ENCODE measurements around the gene RELT. TPM values are rescaled to one million over a fixed set of nuclear protein-coding genes. Genes with fewer than 3 reads are reported as not detected.

RELT gene, protein sequence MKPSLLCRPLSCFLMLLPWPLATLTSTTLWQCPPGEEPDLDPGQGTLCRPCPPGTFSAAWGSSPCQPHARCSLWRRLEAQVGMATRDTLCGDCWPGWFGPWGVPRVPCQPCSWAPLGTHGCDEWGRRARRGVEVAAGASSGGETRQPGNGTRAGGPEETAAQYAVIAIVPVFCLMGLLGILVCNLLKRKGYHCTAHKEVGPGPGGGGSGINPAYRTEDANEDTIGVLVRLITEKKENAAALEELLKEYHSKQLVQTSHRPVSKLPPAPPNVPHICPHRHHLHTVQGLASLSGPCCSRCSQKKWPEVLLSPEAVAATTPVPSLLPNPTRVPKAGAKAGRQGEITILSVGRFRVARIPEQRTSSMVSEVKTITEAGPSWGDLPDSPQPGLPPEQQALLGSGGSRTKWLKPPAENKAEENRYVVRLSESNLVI
- 10 to 100 TPM; 31.2 to 39.6 TPM for total RNA-seq

DNA sequence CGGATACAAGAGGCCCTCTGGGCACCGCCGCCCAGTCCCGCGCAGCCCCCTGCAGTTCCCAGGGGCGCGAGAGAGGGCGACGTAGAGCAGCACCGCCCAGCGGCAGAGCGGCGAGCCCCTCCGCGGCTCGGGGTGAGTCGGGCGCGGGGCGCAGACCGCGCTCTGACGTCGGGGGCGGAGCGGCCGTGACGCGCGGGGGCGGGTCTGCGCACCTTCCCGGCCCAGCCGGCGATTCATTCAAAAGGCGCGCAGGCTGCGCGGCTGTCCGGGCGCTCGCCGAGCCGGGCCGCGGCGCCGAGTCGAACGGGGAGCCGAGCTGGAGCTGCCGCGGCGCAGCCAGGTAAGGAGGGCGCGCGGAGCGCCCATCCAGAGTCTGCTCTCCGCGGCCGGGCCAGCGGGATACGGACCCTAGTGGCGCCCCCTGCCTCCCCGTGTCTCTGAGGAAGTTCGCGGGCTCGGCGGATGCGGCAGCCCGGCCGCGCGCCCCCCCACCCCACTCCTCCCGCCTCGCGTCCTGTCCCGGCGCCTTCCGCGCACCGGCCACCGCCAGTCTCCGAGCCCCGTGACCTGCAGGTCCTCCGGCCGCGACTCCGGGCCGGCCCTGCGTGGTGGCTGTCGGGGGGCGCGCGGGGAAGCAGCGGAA is at the start of gene RELT:
Gene RELT, plus strand, starts transcription at position 240 of the 643 bp plus-strand sequence. CDS start 12,738 bp downstream, outside the sequence.
- ATAC-seq (peak; percentile 81), DNase-seq (peak; percentile 94)
- CTCF ChIA-PET = interaction anchor here (0.7 to 4.0 kb wide), 9 partner anchors 9 to 164 kb away, joined by 3 to 20 read pairs (median 4); no protein-coding TSS in a partner anchor
- Mint-ChIP-seq H3K27me3 (no peaks in the 10 kb centered on the region), H3K4me1 (peaks cover 49% of the 10 kb centered on the region), H3K27ac (peak within 1 kb of the TSS; percentile 99), H3K9me3 (ENCODE audit: low read depth) (no peaks in the 10 kb centered on the region), H3K36me3 (peaks cover 8% of the 10 kb centered on the region), H3K4me3 (peak within 1 kb of the TSS; percentile 97)

- Mint-ChIP-seq H3K27me3 (no peaks in the 10 kb centered on the region), H3K4me3 (no peak overlapping the region), H3K4me1 (peaks cover 17% of the 10 kb centered on the region), H3K36me3 (no peaks in the 10 kb centered on the region), H3K9me3 (ENCODE audit: low read depth) (no peaks in the 10 kb centered on the region), H3K27ac (no peak overlapping the region)
- peak; percentile 54 for ATAC-seq
- no peak for DNase-seq
- CTCF ChIA-PET = interaction anchor here (1.0 to 7.3 kb wide), 8 partner anchors 9 to 91 kb away, joined by 3 to 36 read pairs (median 4); partner anchors contain the start of gene ARHGEF17
Measured at GRCh38 chr11:73326929-73327811, 49.0 kb upstream of the RELT start.

- CTCF ChIA-PET = interaction anchor here (1.5 to 7.3 kb wide), 4 partner anchors 9 to 47 kb away, joined by 3 to 36 read pairs (median 20); partner anchors contain the start of gene ARHGEF17
Measured at GRCh38 chr11:73327812-73328364, 48.3 kb upstream of the RELT start.

GRCh38 chr11:73330569-73331093 is 45.6 kb upstream of the RELT start:
- Mint-ChIP-seq H3K27ac (no peak overlapping the region), H3K4me3 (no peak overlapping the region), H3K36me3 (no peaks in the 10 kb centered on the region), H3K9me3 (ENCODE audit: low read depth) (no peaks in the 10 kb centered on the region), H3K4me1 (peaks cover 9% of the 10 kb centered on the region), H3K27me3 (no peaks in the 10 kb centered on the region)
- CTCF ChIA-PET = interaction anchor here (1.6 to 5.1 kb wide), 2 partner anchors 11 to 24 kb away, joined by 3 to 36 read pairs; partner anchors contain the start of gene ARHGEF17
- DNase-seq (no peak), ATAC-seq (no peak)

More at GRCh38 chr11:73327812-73328364, 48.3 kb upstream of the RELT start:
- no peaks in the 10 kb centered on the region for H3K27me3 Mint-ChIP-seq
- H3K4me3 Mint-ChIP-seq = no peak overlapping the region
- ATAC-seq (no peak), DNase-seq (no peak)
- no peaks in the 10 kb centered on the region for H3K36me3 Mint-ChIP-seq
- no peaks in the 10 kb centered on the region for H3K9me3 Mint-ChIP-seq (ENCODE audit: low read depth)
- no peak overlapping the region for H3K27ac Mint-ChIP-seq
- H3K4me1 Mint-ChIP-seq = peaks cover 17% of the 10 kb centered on the region

GRCh38 chr11:73331138-73331916 is 44.9 kb upstream of the RELT start:
- no peaks in the 10 kb centered on the region for H3K27me3 Mint-ChIP-seq
- CTCF ChIA-PET = interaction anchor here (1.0 to 5.1 kb wide), 3 partner anchors 12 to 25 kb away, joined by 3 to 36 read pairs (median 3); partner anchors contain the start of gene ARHGEF17
- peaks cover 11% of the 10 kb centered on the region for H3K4me1 Mint-ChIP-seq
- H3K4me3 Mint-ChIP-seq = no peak overlapping the region
- ATAC-seq (no peak), DNase-seq (no peak)
- no peaks in the 10 kb centered on the region for H3K36me3 Mint-ChIP-seq
- H3K9me3 Mint-ChIP-seq (ENCODE audit: low read depth) = no peaks in the 10 kb centered on the region
- H3K27ac Mint-ChIP-seq = no peak overlapping the region

- Mint-ChIP-seq H3K36me3 (no peaks in the 10 kb centered on the region), H3K4me1 (peaks cover 2% of the 10 kb centered on the region), H3K4me3 (no peak overlapping the region), H3K27ac (no peak overlapping the region), H3K9me3 (ENCODE audit: low read depth) (no peaks in the 10 kb centered on the region), H3K27me3 (no peaks in the 10 kb centered on the region)
- ATAC-seq (no peak), DNase-seq (no peak)
- CTCF ChIA-PET = interaction anchor here (0.7 to 6.5 kb wide), 4 partner anchors 18 to 191 kb away, joined by 3 to 190 read pairs (median 19); partner anchors contain the start of genes ARHGEF17 and FCHSD2
Measured at GRCh38 chr11:73333173-73333572, 43.0 kb upstream of the RELT start.

DNA sequence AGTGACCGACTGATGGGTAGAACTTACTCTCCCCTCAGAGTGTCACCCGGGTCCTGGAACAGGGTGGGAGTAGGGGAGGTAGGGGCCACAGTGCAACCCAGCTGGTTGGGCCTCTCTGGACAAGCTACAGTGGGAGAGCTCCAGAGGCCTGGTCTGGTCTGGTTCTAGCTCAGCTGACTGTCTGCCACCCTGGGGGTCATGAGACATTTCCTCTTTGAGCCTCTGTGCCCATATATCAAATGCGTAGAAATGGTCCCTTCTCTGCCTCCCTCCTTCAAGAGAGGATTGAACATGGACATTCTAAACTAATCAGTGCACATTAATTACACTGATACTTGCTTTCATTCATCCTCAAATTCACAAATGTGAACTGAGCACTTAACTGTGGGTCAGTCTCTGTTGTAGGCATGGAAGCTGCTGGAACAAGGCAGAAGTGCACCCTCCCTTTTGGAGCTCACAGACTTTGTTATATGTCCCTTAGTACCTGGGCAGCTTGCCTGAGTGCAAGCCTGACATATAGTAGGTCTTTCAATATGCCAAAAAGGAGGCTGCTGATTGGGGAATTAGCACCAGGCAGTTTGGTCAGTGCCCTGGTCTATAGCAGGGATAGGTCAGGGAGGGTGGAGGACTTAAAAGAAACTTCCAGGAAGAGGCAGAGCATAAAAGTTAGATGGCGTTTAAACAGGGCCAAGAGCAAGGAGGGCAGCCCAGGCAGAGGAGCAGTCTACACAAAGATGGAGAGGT is 42.4 kb upstream of the RELT start:
- H3K36me3 Mint-ChIP-seq = no peaks in the 10 kb centered on the region
- peaks cover 2% of the 10 kb centered on the region for H3K4me1 Mint-ChIP-seq
- CTCF ChIA-PET = interaction anchor here (0.7 to 6.5 kb wide), 6 partner anchors 21 to 191 kb away, joined by 3 to 190 read pairs (median 28); partner anchors contain the start of genes ARHGEF17 and FCHSD2
- H3K27ac Mint-ChIP-seq = no peak overlapping the region
- no peak overlapping the region for H3K4me3 Mint-ChIP-seq
- H3K27me3 Mint-ChIP-seq = no peaks in the 10 kb centered on the region
- no peak for ATAC-seq
- H3K9me3 Mint-ChIP-seq (ENCODE audit: low read depth) = no peaks in the 10 kb centered on the region
- no peak for DNase-seq

DNA sequence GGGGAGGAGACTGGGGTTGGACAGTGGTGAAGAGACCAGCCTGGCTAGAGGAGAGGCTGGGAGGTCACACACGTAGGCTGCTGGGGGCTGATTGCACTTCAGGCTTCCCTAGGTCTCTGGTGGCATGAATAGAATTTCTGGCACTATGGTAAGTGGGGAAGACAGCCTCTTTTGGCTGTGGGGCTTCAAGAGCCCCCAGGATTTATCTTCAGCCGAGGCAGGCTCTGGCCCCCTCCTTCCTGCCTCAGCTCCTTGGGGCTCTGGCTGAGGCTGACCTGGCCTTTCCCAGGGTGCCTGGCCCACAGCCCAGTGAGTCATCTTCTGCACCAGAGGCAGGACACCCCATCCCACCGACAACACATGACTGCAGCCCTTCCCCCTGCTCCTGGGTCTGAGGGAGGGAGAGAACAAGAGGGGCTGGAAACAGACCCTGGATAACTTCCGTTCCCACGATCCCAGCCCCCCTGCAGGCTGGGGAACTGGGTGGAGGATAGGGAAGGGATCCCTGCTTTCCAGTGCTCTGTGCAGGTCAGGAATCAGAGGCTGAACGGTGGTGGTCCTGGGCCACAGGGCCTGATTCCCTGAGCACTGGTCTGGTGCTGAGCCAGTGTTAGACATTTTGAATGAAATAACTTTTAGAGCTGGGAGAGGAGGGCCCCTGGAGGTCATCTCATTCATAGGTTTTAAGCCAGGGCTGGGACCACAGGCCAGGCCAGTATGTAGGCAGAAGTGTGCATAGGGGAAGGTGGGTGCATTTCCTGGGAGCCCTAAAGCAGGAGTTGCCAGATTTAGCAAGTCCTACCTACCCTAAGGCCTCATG is 41.6 kb upstream of the RELT start:
- DNase-seq (no peak), ATAC-seq (no peak)
- CTCF ChIA-PET = interaction anchor here (0.7 to 6.5 kb wide), 26 partner anchors 9 to 856 kb away, joined by 3 to 190 read pairs (median 4); partner anchors contain the start of genes ARHGEF17 and RELT
- Mint-ChIP-seq H3K36me3 (no peaks in the 10 kb centered on the region), H3K27me3 (no peaks in the 10 kb centered on the region), H3K4me1 (peaks cover 2% of the 10 kb centered on the region), H3K9me3 (ENCODE audit: low read depth) (no peaks in the 10 kb centered on the region), H3K4me3 (no peak overlapping the region), H3K27ac (no peak overlapping the region)

GRCh38 chr11:73335204-73335923 is 40.8 kb upstream of the RELT start:
- H3K27ac Mint-ChIP-seq = no peak overlapping the region
- DNase-seq (peak; percentile 81), ATAC-seq (peak; percentile 72)
- peaks cover 2% of the 10 kb centered on the region for H3K4me1 Mint-ChIP-seq
- H3K27me3 Mint-ChIP-seq = no peaks in the 10 kb centered on the region
- H3K9me3 Mint-ChIP-seq (ENCODE audit: low read depth) = no peaks in the 10 kb centered on the region
- H3K36me3 Mint-ChIP-seq = no peaks in the 10 kb centered on the region
- CTCF ChIA-PET = interaction anchor here (0.7 to 6.5 kb wide), 28 partner anchors 9 to 857 kb away, joined by 3 to 190 read pairs (median 4); partner anchors contain the start of genes ARHGEF17 and RELT
- H3K4me3 Mint-ChIP-seq = no peak overlapping the region

DNA sequence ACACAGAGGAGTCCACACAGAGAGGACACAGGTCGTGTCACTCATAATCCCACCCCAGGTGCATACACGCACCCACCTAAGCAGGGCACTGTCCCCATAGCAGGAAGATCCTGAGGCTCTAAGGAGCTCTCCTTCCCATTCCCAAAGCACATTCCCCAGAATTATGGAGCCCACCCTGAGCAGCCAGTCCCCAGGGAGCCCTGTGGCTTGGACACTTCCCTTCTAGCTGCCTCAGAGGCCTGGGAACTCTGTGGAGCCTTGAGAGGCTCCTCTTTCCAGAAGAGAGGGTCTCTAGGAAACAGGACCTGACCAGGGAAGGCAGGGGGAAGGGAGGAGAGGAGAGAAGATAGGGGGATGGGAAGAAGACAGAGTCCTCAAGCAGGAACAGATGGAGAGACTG is 38.4 kb upstream of the RELT start:
- Mint-ChIP-seq H3K27ac (no peak overlapping the region), H3K36me3 (no peaks in the 10 kb centered on the region), H3K9me3 (ENCODE audit: low read depth) (no peaks in the 10 kb centered on the region), H3K27me3 (no peaks in the 10 kb centered on the region), H3K4me3 (no peak overlapping the region), H3K4me1 (peaks cover 2% of the 10 kb centered on the region)
- DNase-seq = no peak
- CTCF ChIA-PET = interaction anchor here (0.9 to 6.5 kb wide), 10 partner anchors 13 to 323 kb away, joined by 3 to 190 read pairs (median 22); partner anchors contain the start of gene ARHGEF17
- no peak for ATAC-seq
